Fibroblast of skin of abdomen (primary cell): ENCODE data around the gene ZNF219.

Source experiments
- DNase-seq: peaks from one replicate; pipeline ENCODE4 v3.0.0-alpha.2; 2013

Gene ZNF219

DNA sequence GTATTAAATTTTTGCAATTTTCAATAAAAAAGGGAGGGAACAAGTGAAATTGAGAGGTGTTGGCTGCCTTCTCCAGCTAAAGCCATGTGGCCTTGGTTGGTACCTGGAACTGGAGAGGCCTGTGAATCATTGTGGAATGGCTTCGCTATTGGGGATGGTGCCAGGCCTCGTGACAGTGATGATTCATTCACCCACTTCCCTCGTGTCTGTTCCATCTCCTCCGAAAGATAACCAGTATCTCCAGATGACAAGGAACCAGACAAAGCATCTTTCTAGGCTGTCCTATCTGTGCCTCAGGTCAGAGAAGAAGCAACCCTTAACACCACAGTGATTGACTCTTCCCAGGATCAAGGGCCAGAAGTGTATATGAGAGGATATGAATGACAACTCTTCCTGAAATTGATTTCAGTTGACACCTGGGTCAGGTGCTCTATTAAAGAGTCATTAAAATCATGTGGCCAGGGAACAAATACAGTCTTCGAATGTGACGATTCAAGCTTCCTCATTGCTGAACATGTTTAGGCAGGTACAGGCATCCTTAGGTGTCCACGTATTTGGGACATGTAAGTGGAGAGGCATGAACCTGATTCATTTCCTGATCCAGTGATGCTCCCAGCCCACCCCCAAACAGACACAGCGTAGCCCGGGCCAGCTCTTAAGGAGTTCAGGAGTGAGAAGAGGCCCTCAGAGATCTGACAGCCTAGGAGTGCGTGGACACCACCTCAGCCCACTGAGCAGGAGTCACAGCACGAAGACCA lies 56.6 kb downstream of the ZNF219 start, which contains the start of gene RNASE7:
Gene RNASE7 (plus strand): TSS at position 687 of the 758 bp plus-strand sequence. CDS start 631 bp downstream, outside the sequence.
- DNase-seq, result peak; percentile 20

DNA sequence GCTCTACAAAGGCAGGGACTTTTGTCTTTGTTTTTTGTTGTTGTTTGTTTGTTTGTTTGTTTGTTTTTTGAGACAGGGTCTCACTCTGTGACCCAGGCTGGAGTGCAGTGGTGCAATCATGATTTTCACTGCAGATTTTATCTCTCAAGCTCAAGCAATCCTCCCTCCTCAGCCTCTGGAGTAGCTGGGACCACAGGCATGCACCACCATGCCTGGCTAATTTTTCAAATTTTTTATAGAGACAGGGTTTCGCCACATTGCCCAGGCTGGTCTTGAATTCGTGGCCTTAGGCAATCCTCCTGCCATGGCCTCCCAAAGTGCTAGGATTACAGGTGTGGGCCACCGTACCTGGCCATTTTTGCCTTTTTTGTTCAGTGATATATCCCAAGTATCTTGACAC lies 57.5 kb downstream of the ZNF219 start:
- peak; percentile 25 for DNase-seq

DNA sequence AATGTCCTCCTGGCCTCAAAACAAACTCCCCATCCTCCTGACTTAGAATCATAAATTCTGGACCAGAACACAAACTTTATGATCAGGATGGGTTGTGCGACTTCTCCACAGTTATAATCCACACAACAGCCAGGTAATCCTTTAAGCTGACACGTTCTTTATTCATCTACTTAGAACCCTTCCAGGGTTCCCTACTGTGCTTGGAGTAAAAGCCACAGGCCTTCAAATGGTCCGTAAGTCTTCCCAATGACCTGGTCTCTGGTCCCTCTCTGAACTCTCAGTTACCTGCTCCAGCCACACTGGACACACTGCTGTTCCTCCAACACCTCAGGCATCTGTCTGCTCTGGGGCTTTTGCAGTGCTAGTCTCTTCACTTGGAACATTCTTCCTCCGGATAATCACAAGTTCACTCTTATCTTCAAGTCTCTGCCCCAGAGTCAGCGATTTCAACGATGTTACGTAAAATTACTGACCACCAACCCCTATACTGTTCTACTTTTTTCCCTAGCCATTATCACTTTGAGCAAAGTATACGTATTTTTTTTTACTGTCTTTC lies 58.0 kb downstream of the ZNF219 start:
- no peak for DNase-seq
